ENCODE results near the gene KLK4. TPM values are rescaled to one million over a fixed set of nuclear protein-coding genes. Genes with fewer than 3 reads are reported as not detected.

KLK4 gene
- total and polyA plus RNA-seq, 12 donors: 0.28 to 16.8 (median 3.2) TPM; not detected in 4

GRCh38 chr19:50875795-50876422, 35.3 kb downstream of the KLK4 start:
- Histone ChIP-seq H3K36me3 (replicated peaks in 1 of 2) (no peaks in the 10 kb centered on the region), H3K27me3 (no peaks in the 10 kb centered on the region), H3K4me1 (replicated peaks in 1 of 2) (no peaks in the 10 kb centered on the region), H3K9me3 (replicated peaks in 1 of 3) (no peaks in the 10 kb centered on the region), H3K27ac (no peak overlapping the region), H3K4me3 (no peak overlapping the region)
- 46 to 61% (median 53%) methylated on average over 8 to 9 of the region's 9 CpGs for WGBS, 4 donors
- intact Hi-C loops (cut with DNase I): no loop called here
- TF ChIP-seq POLR2A (IDR thresholded peaks at IDR 0.05): no peak
- TF ChIP-seq, protein P1, sequence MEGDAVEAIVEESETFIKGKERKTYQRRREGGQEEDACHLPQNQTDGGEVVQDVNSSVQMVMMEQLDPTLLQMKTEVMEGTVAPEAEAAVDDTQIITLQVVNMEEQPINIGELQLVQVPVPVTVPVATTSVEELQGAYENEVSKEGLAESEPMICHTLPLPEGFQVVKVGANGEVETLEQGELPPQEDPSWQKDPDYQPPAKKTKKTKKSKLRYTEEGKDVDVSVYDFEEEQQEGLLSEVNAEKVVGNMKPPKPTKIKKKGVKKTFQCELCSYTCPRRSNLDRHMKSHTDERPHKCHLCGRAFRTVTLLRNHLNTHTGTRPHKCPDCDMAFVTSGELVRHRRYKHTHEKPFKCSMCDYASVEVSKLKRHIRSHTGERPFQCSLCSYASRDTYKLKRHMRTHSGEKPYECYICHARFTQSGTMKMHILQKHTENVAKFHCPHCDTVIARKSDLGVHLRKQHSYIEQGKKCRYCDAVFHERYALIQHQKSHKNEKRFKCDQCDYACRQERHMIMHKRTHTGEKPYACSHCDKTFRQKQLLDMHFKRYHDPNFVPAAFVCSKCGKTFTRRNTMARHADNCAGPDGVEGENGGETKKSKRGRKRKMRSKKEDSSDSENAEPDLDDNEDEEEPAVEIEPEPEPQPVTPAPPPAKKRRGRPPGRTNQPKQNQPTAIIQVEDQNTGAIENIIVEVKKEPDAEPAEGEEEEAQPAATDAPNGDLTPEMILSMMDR (IDR thresholded peaks at IDR 0.05): no peak
- DNase-seq: no peak

DNA sequence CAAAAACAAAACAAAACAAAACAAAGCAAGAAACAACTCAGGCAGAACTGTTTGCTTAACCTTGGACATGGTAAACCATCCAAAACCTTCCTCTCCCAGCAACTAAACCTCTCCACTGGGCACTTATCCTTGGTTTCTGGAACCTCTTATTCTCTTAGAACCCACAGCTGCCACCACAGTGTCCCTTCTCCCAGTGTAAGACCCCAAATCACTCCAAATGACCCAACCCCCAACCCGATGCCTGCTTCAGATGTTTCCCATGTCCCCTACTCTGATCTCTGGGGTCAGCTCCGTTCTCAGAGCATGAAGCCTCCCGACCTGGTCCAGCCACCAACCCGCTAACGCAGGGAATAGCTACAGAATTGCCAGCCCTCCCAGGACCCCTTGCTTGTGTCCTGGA, 37.0 kb downstream of the KLK4 start:
- 60 to 84% (median 81%) methylated on average over 5 of the region's 5 CpGs for WGBS, 4 donors
- Histone ChIP-seq H3K4me1 (replicated peaks in 1 of 2) (no peaks in the 10 kb centered on the region), H3K4me3 (no peak overlapping the region), H3K36me3 (replicated peaks in 1 of 2) (no peaks in the 10 kb centered on the region), H3K27me3 (no peaks in the 10 kb centered on the region), H3K9me3 (replicated peaks in 1 of 3) (no peaks in the 10 kb centered on the region), H3K27ac (no peak overlapping the region)
- TF ChIP-seq POLR2A (IDR thresholded peaks at IDR 0.05): no peak
- TF ChIP-seq, protein P1 (IDR thresholded peaks at IDR 0.05): no peak
- intact Hi-C loops (cut with DNase I): no loop called here
- DNase-seq: no peak

DNA sequence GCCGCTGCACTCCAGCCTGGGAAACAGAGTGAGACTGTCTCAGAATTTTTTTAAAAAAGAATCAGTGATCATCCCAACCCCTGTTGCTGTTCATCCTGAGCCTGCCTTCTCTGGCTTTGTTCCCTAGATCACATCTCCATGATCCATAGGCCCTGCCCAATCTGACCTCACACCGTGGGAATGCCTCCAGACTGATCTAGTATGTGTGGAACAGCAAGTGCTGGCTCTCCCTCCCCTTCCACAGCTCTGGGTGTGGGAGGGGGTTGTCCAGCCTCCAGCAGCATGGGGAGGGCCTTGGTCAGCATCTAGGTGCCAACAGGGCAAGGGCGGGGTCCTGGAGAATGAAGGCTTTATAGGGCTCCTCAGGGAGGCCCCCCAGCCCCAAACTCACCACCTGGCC, 38.1 kb downstream of the KLK4 start, which contains the start of gene KLK2:
KLK2 (plus strand) TSS at position 384 of the 400 bp plus-strand sequence. CDS start 35 bp downstream, outside the sequence.
- Histone ChIP-seq H3K27ac (no peak within 1 kb of the TSS), H3K36me3 (replicated peaks in 1 of 2) (no peaks in the 10 kb centered on the region), H3K9me3 (replicated peaks in 1 of 3) (no peaks in the 10 kb centered on the region), H3K27me3 (no peaks in the 10 kb centered on the region), H3K4me3 (no peak within 1 kb of the TSS), H3K4me1 (replicated peaks in 1 of 2) (no peaks in the 10 kb centered on the region)
- no peak for DNase-seq
- intact Hi-C loops (cut with DNase I): no loop called here
- TF ChIP-seq, protein P1 (IDR thresholded peaks at IDR 0.05): no peak
- no peak for TF ChIP-seq POLR2A (IDR thresholded peaks at IDR 0.05)
- 63 to 79% (median 76%) methylated on average over 2 to 3 of the region's 3 CpGs for WGBS, 4 donors

DNA sequence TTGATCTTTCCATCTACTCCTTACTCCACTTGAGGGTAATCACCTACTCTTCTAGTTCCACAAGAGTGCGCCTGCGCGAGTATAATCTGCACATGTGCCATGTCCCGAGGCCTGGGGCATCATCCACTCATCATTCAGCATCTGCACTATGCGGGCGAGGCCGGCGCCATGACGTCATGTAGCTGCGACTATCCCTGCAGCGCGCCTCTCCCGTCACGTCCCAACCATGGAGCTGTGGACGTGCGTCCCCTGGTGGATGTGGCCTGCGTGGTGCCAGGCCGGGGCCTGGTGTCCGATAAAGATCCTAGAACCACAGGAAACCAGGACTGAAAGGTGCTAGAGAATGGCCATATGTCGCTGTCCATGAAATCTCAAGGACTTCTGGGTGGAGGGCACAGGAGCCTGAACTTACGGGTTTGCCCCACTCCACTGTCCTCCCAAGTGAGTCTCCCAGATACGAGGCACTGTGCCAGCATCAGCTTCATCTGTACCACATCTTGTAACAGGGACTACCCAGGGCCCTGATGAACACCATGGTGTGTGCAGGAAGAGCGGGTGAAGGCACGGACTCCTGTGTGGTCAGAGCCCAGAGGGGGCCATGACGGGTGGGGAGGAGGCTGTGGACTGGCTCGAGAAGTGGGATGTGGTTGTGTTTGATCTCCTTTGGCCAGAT, 40.6 kb downstream of the KLK4 start:
- Histone ChIP-seq H3K36me3 (replicated peaks in 1 of 2) (no peaks in the 10 kb centered on the region), H3K27me3 (no peaks in the 10 kb centered on the region), H3K4me3 (no peak overlapping the region), H3K27ac (no peak overlapping the region), H3K9me3 (replicated peaks in 1 of 3) (no peaks in the 10 kb centered on the region), H3K4me1 (replicated peaks in 1 of 2) (no peaks in the 10 kb centered on the region)
- DNase-seq: peak in 2 of 7 donors; percentile 18 to 26
- WGBS, 4 donors: 60 to 78% (median 72%) methylated on average over 22 to 26 of the region's 26 CpGs
- TF ChIP-seq, protein P1 (IDR thresholded peaks at IDR 0.05): peak in 1 of 6 experiments; percentile 41
- no peak for TF ChIP-seq POLR2A (IDR thresholded peaks at IDR 0.05)
- intact Hi-C loops (cut with DNase I): no loop called here

All from adrenal gland (tissue), 12 donors.